Measurements from ENCODE around the gene RADIL.

RADIL gene

GRCh38 chr7:4883033-4883371 is 514 bp downstream of the RADIL start:
- Histone ChIP-seq H3K4me3 (ENCODE audit: low read length in 2 of 2) (peak overlapping the region; percentile 63 to 74), H3K9me3 (ENCODE audit: control insufficient read depth in 2 of 2, low read length in 2 of 2) (no peaks in the 10 kb centered on the region), H3K9ac (ENCODE audit: low read length in 2 of 2) (peak overlapping the region; percentile 26 to 36), H3K4me1 (ENCODE audit: control insufficient read depth, insufficient read depth, low read length) (peaks cover 20% of the 10 kb centered on the region), H3K27me3 (ENCODE audit: control insufficient read depth in 1 of 2, insufficient read depth in 2 of 2, low read length in 2 of 2) (no peaks in the 10 kb centered on the region), H3K36me3 (ENCODE audit: control insufficient read depth in 2 of 2, insufficient read depth in 2 of 2, low read length in 2 of 2) (no peaks in the 10 kb centered on the region), H3K27ac (ENCODE audit: low read length) (peak overlapping the region; percentile 62)

DNA sequence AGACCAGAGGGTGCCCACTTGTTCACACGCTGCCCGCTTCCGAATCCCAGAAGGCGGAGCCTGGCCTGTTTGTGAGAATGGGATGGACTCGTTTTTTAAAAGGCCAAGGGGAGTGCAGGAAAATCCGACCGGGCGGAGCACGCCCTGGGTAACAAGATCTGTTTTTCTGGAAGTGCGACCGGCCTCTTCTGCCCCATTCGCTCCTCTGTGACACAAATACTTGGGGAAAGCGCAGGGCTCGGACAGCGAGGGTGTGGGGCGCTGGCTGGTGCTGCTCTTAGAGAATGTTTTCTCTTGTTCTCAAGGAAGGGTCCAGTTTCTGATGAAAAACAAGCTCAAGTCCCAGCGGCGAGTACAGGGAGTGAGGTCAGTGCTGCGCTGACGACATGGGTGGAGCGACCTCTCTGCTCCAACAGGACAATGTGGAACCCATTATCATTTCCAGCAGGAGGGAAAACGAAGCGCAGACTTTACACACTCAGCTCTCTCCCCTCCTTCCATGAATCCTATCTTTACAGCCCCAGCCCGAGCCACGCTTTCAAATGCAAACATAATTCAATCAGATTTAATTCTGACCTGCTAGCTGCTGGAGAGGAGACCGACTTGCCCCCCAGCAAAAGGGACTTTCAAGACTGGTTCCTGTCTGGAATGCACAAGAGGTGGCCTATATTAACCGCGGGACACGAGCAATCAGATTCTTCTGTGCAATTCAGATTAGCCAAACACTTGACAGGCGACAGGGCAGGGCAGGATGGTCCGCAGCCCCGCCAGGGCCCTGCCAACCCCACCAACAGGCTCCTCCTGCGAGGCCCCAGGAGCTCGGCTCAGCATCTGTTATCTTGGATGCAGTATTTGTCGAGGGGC is 1.1 kb downstream of the RADIL start:
- H3K4me3 ChIP-seq (ENCODE audit: low read length in 2 of 2) = peak overlapping the region; percentile 63 to 74
- peaks cover 20% of the 10 kb centered on the region for H3K4me1 ChIP-seq (ENCODE audit: control insufficient read depth, insufficient read depth, low read length)
- H3K9me3 ChIP-seq (ENCODE audit: control insufficient read depth in 2 of 2, low read length in 2 of 2) = no peaks in the 10 kb centered on the region
- peaks cover 0 to 1% of the 10 kb centered on the region in 2 donors for H3K27me3 ChIP-seq (ENCODE audit: control insufficient read depth in 1 of 2, insufficient read depth in 2 of 2, low read length in 2 of 2)
- H3K9ac ChIP-seq (ENCODE audit: low read length in 2 of 2) = peak overlapping the region; percentile 26 to 36
- peak overlapping the region; percentile 62 for H3K27ac ChIP-seq (ENCODE audit: low read length)
- H3K36me3 ChIP-seq (ENCODE audit: control insufficient read depth in 2 of 2, insufficient read depth in 2 of 2, low read length in 2 of 2) = no peaks in the 10 kb centered on the region

DNA sequence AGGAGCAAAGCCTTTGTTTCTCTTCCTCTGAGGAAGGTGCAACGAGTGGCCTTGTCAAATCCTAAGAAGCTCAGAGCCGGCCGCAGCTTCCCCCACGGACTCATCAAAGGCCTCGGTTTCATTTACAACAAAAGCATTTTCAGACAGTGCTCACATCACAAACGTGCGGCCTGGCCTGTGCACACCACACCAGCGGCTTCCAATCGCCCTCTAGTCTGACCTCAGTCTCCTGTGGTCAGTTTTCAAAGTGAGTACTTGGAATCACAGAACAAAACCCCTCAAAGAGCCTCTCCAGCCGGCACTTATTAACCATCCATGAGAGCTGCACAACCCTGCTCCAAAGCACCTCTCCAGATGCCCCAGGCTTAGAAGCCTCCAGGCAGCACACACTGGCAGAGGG is 3.3 kb downstream of the RADIL start:
- Histone ChIP-seq H3K27me3 (ENCODE audit: control insufficient read depth in 1 of 2, insufficient read depth in 2 of 2, low read length in 2 of 2) (peaks cover 0 to 2% of the 10 kb centered on the region in 2 donors), H3K9ac (ENCODE audit: low read length in 2 of 2) (no peak overlapping the region), H3K4me3 (ENCODE audit: low read length in 2 of 2) (no peak overlapping the region), H3K4me1 (ENCODE audit: control insufficient read depth, insufficient read depth, low read length) (peaks cover 20% of the 10 kb centered on the region), H3K9me3 (ENCODE audit: control insufficient read depth in 2 of 2, low read length in 2 of 2) (no peaks in the 10 kb centered on the region), H3K36me3 (ENCODE audit: control insufficient read depth in 2 of 2, insufficient read depth in 2 of 2, low read length in 2 of 2) (no peaks in the 10 kb centered on the region), H3K27ac (ENCODE audit: low read length) (no peak overlapping the region)

DNA sequence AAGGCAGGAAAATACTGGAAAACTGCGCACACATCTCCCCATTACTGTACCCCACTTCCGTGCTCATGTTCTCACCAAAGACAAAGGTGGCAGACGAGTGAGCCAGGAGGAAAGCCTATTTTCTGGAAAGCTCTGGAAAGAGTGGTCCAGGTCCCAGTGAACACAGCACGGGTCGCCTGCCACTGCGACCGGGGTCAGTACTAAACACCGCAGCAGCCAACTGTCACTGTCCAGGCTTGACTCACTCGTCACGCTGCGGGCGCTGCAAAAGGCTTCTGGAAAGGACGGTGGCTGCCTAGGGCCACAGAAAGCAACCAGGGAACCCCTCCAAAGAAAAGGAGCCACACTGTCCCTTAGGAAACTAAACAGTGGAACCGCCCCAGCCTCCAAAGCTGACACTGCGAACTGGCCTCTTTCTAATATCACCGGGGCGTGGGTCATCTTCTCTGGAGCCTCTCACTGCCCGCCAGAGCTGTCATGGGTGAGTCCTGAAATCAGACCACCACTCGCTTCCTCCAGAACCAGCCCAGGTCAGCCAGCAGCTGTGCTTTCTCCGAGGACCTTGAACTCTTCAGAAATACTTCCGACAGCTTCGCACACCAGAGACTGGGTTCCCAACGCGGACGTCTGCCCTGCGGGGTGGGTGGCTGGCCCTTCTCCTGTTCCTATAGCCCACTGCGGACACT is 4.0 kb downstream of the RADIL start:
- Histone ChIP-seq H3K27ac (ENCODE audit: low read length) (no peak overlapping the region), H3K9me3 (ENCODE audit: control insufficient read depth in 2 of 2, low read length in 2 of 2) (no peaks in the 10 kb centered on the region), H3K9ac (ENCODE audit: low read length in 2 of 2) (no peak overlapping the region), H3K4me3 (ENCODE audit: low read length in 2 of 2) (no peak overlapping the region), H3K4me1 (ENCODE audit: control insufficient read depth, insufficient read depth, low read length) (peaks cover 20% of the 10 kb centered on the region), H3K27me3 (ENCODE audit: control insufficient read depth in 1 of 2, insufficient read depth in 2 of 2, low read length in 2 of 2) (peaks cover 0 to 2% of the 10 kb centered on the region in 2 donors), H3K36me3 (ENCODE audit: control insufficient read depth in 2 of 2, insufficient read depth in 2 of 2, low read length in 2 of 2) (no peaks in the 10 kb centered on the region)

DNA sequence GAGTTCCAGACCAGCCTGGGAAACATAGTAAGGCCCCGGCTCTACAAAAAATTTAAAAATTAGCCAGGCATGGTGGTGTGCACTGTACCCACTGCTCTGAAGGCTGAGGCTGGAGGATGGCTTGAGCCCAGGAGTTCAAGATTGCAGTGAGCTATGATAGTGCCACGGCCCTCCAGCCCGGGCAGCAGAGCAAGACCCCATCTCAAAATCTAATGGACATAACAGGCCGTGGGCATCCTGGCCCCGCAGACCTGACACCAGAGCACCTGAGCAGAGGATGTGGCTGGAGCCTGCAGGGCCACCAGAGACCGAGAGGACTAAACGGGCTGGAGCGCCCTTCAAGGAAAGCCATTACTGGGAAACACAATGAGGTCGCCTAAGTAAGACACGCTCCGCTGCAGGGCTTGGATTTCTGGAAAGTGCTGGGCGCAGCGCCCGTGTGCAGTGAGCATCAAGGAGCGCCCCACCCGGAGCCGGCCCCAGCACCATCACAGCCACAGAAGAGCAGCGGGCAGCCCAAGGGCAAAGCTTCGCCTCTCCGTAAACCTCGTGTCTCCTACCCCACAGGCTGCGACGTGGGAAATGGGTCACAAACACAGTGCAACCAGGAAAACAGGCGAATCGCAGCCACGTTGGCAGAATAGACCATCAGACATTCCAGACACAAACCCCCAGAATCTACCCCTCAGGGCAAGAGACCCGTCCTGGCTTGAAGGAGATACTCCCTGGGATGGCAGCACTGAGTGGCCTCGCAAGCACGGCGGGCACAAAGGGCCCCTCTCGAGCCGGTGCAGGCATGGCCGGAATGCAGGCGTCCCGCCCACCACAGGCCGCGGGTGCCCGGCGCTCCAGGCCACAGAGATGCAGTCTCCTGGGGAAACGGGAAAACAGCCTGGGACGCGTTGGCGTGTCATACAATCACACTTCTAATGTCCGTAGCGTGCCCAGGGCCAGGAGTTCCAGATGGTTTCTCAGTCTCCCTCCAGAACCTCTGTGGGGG is 4.9 kb downstream of the RADIL start:
- H3K27me3 ChIP-seq (ENCODE audit: control insufficient read depth in 1 of 2, insufficient read depth in 2 of 2, low read length in 2 of 2) = peaks cover 0 to 2% of the 10 kb centered on the region in 2 donors
- H3K4me3 ChIP-seq (ENCODE audit: low read length in 2 of 2) = no peak overlapping the region
- H3K4me1 ChIP-seq (ENCODE audit: control insufficient read depth, insufficient read depth, low read length) = peaks cover 20% of the 10 kb centered on the region
- no peaks in the 10 kb centered on the region for H3K36me3 ChIP-seq (ENCODE audit: control insufficient read depth in 2 of 2, insufficient read depth in 2 of 2, low read length in 2 of 2)
- no peak overlapping the region for H3K9ac ChIP-seq (ENCODE audit: low read length in 2 of 2)
- H3K9me3 ChIP-seq (ENCODE audit: control insufficient read depth in 2 of 2, low read length in 2 of 2) = no peaks in the 10 kb centered on the region
- no peak overlapping the region for H3K27ac ChIP-seq (ENCODE audit: low read length)

DNA sequence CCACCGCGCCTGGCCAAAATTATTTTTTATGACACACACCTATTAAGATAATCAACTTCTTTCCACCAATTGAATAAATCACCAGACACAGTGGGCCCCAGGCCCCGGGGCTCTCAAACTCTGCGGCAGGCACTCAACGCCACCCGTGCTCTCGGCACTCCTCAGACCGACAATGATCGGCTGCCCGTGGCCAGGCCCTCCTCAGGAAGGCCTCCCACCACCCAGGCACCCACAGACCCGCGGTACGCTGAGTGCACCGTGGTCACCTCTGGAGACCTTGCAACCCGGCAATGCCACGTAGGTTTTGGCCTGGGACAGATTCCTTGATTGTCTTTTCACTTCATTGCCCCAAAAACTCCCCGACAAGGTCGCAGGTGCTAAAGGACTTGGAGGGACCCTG is 6.9 kb downstream of the RADIL start:
- Histone ChIP-seq H3K27me3 (ENCODE audit: control insufficient read depth in 1 of 2, insufficient read depth in 2 of 2, low read length in 2 of 2) (peaks cover 0 to 6% of the 10 kb centered on the region in 2 donors), H3K36me3 (ENCODE audit: control insufficient read depth in 2 of 2, insufficient read depth in 2 of 2, low read length in 2 of 2) (no peaks in the 10 kb centered on the region), H3K9ac (ENCODE audit: low read length in 2 of 2) (no peak overlapping the region), H3K4me1 (ENCODE audit: control insufficient read depth, insufficient read depth, low read length) (peaks cover 4% of the 10 kb centered on the region), H3K4me3 (ENCODE audit: low read length in 2 of 2) (no peak overlapping the region), H3K27ac (ENCODE audit: low read length) (no peak overlapping the region), H3K9me3 (ENCODE audit: control insufficient read depth in 2 of 2, low read length in 2 of 2) (no peaks in the 10 kb centered on the region)

DNA sequence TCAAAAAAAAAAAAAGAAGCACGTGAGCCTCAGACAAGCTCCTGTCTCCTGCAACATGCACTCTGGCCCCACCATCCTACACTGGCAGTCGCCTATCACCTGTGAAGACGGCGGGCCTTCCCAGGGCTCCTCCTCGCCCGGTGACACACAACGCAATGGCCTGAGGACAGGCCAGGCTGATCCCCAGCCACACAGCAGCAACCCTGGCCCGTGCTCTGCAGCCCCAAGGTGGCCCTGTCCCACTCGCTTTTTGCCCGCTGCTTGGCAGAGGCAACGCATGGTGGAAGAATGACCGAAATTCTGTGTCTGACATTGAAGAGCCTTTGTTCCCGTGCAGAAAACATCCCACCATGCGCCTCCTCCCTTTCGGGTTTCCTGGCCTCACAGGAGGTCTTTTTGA is 8.1 kb downstream of the RADIL start:
- Histone ChIP-seq H3K4me1 (ENCODE audit: control insufficient read depth, insufficient read depth, low read length) (peaks cover 3% of the 10 kb centered on the region), H3K9me3 (ENCODE audit: control insufficient read depth in 2 of 2, low read length in 2 of 2) (no peaks in the 10 kb centered on the region), H3K4me3 (ENCODE audit: low read length in 2 of 2) (no peak overlapping the region), H3K36me3 (ENCODE audit: control insufficient read depth in 2 of 2, insufficient read depth in 2 of 2, low read length in 2 of 2) (no peaks in the 10 kb centered on the region), H3K27ac (ENCODE audit: low read length) (no peak overlapping the region), H3K9ac (ENCODE audit: low read length in 2 of 2) (no peak overlapping the region), H3K27me3 (ENCODE audit: control insufficient read depth in 1 of 2, insufficient read depth in 2 of 2, low read length in 2 of 2) (peaks cover 0 to 6% of the 10 kb centered on the region in 2 donors)

- H3K27me3 ChIP-seq (ENCODE audit: control insufficient read depth in 1 of 2, insufficient read depth in 2 of 2, low read length in 2 of 2) = peaks cover 0 to 6% of the 10 kb centered on the region in 2 donors
- no peak overlapping the region for H3K27ac ChIP-seq (ENCODE audit: low read length)
- no peaks in the 10 kb centered on the region for H3K4me1 ChIP-seq (ENCODE audit: control insufficient read depth, insufficient read depth, low read length)
- H3K9me3 ChIP-seq (ENCODE audit: control insufficient read depth in 2 of 2, low read length in 2 of 2) = peaks cover 0 to 2% of the 10 kb centered on the region in 2 donors
- H3K36me3 ChIP-seq (ENCODE audit: control insufficient read depth in 2 of 2, insufficient read depth in 2 of 2, low read length in 2 of 2) = no peaks in the 10 kb centered on the region
- no peak overlapping the region for H3K9ac ChIP-seq (ENCODE audit: low read length in 2 of 2)
- no peak overlapping the region for H3K4me3 ChIP-seq (ENCODE audit: low read length in 2 of 2)
Measured at GRCh38 chr7:4873071-4873944, 10.2 kb downstream of the RADIL start.

GRCh38 chr7:4871930-4872675 is 11.4 kb downstream of the RADIL start:
- no peaks in the 10 kb centered on the region for H3K36me3 ChIP-seq (ENCODE audit: control insufficient read depth in 2 of 2, insufficient read depth in 2 of 2, low read length in 2 of 2)
- no peaks in the 10 kb centered on the region for H3K4me1 ChIP-seq (ENCODE audit: control insufficient read depth, insufficient read depth, low read length)
- no peak overlapping the region for H3K9ac ChIP-seq (ENCODE audit: low read length in 2 of 2)
- H3K27me3 ChIP-seq (ENCODE audit: control insufficient read depth in 1 of 2, insufficient read depth in 2 of 2, low read length in 2 of 2) = peaks cover 0 to 4% of the 10 kb centered on the region in 2 donors
- H3K4me3 ChIP-seq (ENCODE audit: low read length in 2 of 2) = no peak overlapping the region
- H3K9me3 ChIP-seq (ENCODE audit: control insufficient read depth in 2 of 2, low read length in 2 of 2) = peaks cover 0 to 3% of the 10 kb centered on the region in 2 donors
- no peak overlapping the region for H3K27ac ChIP-seq (ENCODE audit: low read length)
